Kidney (tissue), 14 donors: ENCODE results near the gene LSM5. TPM values are rescaled to one million over a fixed set of nuclear protein-coding genes. Genes with fewer than 3 reads are reported as not detected.

Source experiments
- DNase-seq, 5 donors: peaks; one replicate each; pipeline ENCODE4 v3.0.0-alpha.2; 2013 to 2020
- FAIRE-seq: peaks from 2 replicates; lab custom pipeline; 2012; peaks lifted over from hg19 to GRCh38; lab: Jason Lieb, UNC
- H3K27ac ChIP-seq, 2 donors: one replicate each; pipeline ENCODE4 v1.7.0; 2013; ENCODE audit warnings: low read depth in 2 of 2, low read length in 2 of 2, inconsistent platforms in 1 of 2
- H3K27me3 ChIP-seq: one replicate; pipeline ENCODE4 v1.7.1; 2013; ENCODE audit warnings: low read length, inconsistent platforms; ENCODE audit not compliant: control insufficient read depth, insufficient read depth
- H3K36me3 ChIP-seq, 3 donors: one replicate each; pipeline versions ENCODE4 v1.7.0 to v1.7.1; 2013; ENCODE audit warnings: low read length in 3 of 3, control low read depth in 1 of 3, inconsistent platforms in 1 of 3; ENCODE audit not compliant: insufficient read depth in 3 of 3, control insufficient read depth in 2 of 3
- H3K4me1 ChIP-seq, 3 donors: one replicate each; pipeline versions ENCODE4 v1.7.0 to v1.7.1; 2013; ENCODE audit warnings: low read length in 3 of 3, inconsistent platforms in 1 of 3, low read depth in 1 of 3; ENCODE audit not compliant: control insufficient read depth in 2 of 3, insufficient read depth in 2 of 3
- H3K4me3 ChIP-seq, 3 donors: one replicate each; pipeline versions ENCODE4 v1.7.0 to v1.8.1; 2013; ENCODE audit warnings: low read length in 3 of 3, control low read depth in 1 of 3, inconsistent platforms in 1 of 3
- H3K9ac ChIP-seq, 3 donors: one replicate each; pipeline versions ENCODE4 v1.7.0 to v1.7.1; 2013; ENCODE audit warnings: low read length in 3 of 3, control low read depth in 1 of 3, inconsistent platforms in 1 of 3
- H3K9me3 ChIP-seq, 3 donors: one replicate each; pipeline versions ENCODE4 v1.7.0 to v1.7.1; 2013; ENCODE audit warnings: low read length in 3 of 3, control low read depth in 1 of 3, inconsistent platforms in 1 of 3; ENCODE audit not compliant: control insufficient read depth in 2 of 3, insufficient read depth in 1 of 3
- CTCF ChIP-seq: IDR thresholded peaks from 3 replicates; pipeline ENCODE4 v1.5.1; 2012; ENCODE audit warnings: mild to moderate bottlenecking, moderate library complexity, borderline replicate concordance; ENCODE audit not compliant: insufficient read depth; ENCODE audit errors: extremely low read depth
- intact Hi-C: fragments of 100-400 bp; cut with DNase I; formaldehyde crosslinking; loops from one replicate; pipeline ENCODE4 v1.11.1; 2022
- polyA plus RNA-seq: library from polyadenylated mRNA; stranded (reverse); fragments of 350-450 nt; fragmentation: Illumina TruSeq; extraction: RNeasy Lipid Tissue Mini Kit (QIAGEN cat#74804); gene quantifications from one replicate; pipeline ENCODE4 v1.2.3, GENCODE V29; 2014; ENCODE audit warnings: low read depth, low replicate concordance; ENCODE audit not compliant: insufficient read depth
- total RNA-seq: library from RNA; stranded (reverse); fragmentation: NEBNext Ultra II Directional; extraction: Animal tissue kit (Norgen Biotek cat#: 25700); gene quantifications from one replicate; pipeline ENCODE4 v1.2.1, GENCODE V29; 2021
- donor health status: control.
- donor health status: control.
- donor health status: control.
- donor health status: control.
- donor health status: control.
- donor health status: DM: yes; HTN: yes; CAD: no.
- donor health status: Normal renal cell carcinoma (clear cell type).

LSM5 gene
- total and polyA plus RNA-seq, 2 donors from 2014 or later: 35.6 to 69.4 TPM

DNA sequence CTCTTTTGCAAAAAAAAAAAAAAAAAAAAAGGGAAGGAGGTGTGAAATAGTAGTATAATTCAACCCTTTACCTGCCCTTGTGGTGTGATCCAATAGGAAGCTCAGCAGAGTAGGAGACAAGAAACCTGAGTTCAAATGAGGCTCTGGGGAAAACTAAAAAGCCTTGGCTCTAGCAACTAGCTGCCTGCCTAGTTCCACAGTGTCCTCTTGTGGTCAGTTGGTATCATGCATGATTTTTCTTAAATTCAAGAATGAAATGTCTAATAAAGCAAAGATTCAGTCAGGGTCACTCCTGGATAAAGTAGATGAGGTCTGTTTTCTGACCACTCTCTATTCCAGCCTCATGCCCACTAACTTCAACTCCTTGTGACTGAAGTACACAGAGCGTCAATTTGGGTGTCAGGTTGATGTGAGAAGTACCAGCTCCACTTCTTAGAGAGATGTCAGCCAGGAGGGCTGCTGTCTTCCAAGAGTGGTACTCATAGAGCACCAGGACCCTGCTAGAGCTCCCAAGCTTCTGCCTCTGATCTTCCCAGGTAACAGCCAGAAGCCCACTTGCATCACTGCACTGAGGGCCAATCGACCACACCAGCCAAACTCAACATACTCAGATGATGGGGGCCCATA lies 10.5 kb downstream of the LSM5 start:
- intact Hi-C loops: loop anchor here (10.0 kb wide), 1 partner anchor 735 kb away; no protein-coding TSS in a partner anchor
- Histone ChIP-seq H3K4me1 (no peaks in the 10 kb centered on the region), H3K36me3 (no peaks in the 10 kb centered on the region), H3K9me3 (no peaks in the 10 kb centered on the region), H3K9ac (no peak overlapping the region), H3K4me3 (no peak overlapping the region), H3K27me3 (no peaks in the 10 kb centered on the region), H3K27ac (no peak overlapping the region)
- DNase-seq: peak in 2 of 5 donors; percentile 28 to 59
- FAIRE-seq: no peak
- TF ChIP-seq CTCF: peak; percentile 63

- DNase-seq: no peak
- no peak for TF ChIP-seq CTCF
- Histone ChIP-seq H3K9me3 (no peaks in the 10 kb centered on the region), H3K4me3 (no peak overlapping the region), H3K4me1 (no peaks in the 10 kb centered on the region), H3K9ac (no peak overlapping the region), H3K36me3 (no peaks in the 10 kb centered on the region), H3K27me3 (no peaks in the 10 kb centered on the region), H3K27ac (no peak overlapping the region)
- intact Hi-C loops: loop anchor here (10.0 kb wide), 1 partner anchor 733 kb away; no protein-coding TSS in a partner anchor
- no peak for FAIRE-seq
Observed at GRCh38 chr7:32477649-32477980, 12.6 kb downstream of the LSM5 start.

DNA sequence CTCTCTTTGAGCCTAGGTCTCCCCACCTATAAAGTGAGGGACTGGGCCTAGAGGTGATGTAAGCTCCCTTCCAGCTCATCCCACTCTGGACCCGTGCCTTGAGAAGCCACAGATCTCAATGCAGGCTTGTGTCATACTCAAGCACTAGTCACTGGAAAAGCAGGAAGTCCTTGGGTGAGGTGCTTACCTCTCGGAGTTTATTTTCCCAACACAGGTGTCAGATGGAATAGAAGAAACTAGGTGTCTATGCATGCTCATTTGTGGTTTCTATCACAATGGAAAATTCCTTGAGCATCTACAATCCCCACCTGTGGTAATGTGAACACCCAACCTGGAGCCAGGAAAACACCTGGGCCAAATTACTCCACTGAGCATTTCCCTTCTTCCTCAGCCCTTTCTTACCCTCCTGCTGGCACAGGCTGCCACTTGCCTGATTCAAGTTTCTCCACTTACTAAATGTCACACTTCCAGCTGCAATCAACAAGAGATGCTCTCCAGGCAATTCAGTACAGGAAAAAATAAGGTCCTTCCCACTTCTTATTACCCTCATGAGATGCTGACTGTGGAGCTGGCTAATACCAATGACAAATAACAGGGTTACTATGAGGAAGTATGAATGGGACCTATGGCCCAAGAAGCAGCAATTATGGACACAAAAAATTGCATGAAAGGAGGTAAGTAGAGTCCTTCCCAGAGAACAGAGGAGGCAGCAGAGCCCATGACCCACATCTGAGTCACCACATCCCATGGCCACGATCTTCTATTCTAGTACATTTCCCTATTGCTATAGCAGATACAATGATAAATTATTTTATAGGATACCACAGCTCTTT lies 13.1 kb downstream of the LSM5 start:
- H3K36me3 ChIP-seq: no peaks in the 10 kb centered on the region
- no peaks in the 10 kb centered on the region for H3K9me3 ChIP-seq
- H3K9ac ChIP-seq: no peak overlapping the region
- H3K4me1 ChIP-seq: no peaks in the 10 kb centered on the region
- FAIRE-seq (no peak), DNase-seq (no peak)
- no peak overlapping the region for H3K27ac ChIP-seq
- TF ChIP-seq CTCF: no peak
- H3K4me3 ChIP-seq: no peak overlapping the region
- H3K27me3 ChIP-seq: no peaks in the 10 kb centered on the region
- intact Hi-C loops: loop anchor here (10.0 kb wide), 1 partner anchor 732 kb away; no protein-coding TSS in a partner anchor
